VCaP (cell line): ENCODE measurements around the gene BAX.

Experiments
- H3K27ac ChIP-seq: fragments of 450-650 bp; 2 replicates; pipeline ENCODE4 v1.5.1; 2017
- TF ChIP-seq, protein P1 (sequence below): fragments of 450-650 bp; conservative IDR thresholded peaks from 2 replicates; pipeline ENCODE4 v1.5.1; 2017; ENCODE audit warnings: mild to moderate bottlenecking, moderate library complexity

BAX gene

DNA sequence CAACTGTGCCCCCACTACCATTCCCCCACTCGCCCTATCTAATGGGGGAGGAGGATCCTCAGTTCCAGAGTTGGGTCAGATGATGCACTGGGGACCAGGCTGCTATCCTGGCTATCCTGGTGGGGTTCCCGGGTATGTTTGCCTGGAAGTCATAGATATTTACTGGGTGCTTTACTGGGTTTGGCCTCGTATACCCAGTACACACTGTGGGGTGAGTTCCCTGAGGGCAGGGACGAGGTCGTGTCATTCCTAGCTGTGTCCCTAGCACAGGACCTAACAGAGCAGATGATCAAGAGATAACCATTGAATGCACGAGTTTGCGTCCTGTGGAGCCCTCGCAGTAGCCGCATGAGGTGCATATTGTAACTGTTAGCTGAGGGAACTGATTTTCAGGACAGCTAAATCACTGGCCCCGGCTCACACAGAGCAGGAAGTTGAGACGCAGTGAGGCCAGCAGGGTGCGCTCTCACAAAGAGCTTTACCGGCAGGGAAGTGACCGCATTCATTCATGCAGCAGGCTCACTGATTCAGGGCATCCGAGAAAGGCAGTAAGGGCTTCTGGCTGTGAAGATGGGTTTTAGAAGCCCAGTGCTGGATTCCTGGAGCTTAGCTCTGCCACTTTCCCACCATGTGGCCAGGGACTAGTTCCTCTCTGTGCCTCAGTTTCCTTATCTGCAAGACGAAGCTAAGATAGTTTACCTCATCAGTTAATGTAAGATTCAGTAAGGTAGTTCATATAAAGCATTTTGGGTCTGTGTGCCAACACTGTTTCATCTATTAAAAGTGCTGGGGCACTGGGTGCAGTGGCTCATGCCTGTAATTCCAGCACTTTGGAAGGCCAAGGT lies 45.0 kb downstream of the BAX start:
- no peak overlapping the region for H3K27ac ChIP-seq
- TF ChIP-seq, protein P1, sequence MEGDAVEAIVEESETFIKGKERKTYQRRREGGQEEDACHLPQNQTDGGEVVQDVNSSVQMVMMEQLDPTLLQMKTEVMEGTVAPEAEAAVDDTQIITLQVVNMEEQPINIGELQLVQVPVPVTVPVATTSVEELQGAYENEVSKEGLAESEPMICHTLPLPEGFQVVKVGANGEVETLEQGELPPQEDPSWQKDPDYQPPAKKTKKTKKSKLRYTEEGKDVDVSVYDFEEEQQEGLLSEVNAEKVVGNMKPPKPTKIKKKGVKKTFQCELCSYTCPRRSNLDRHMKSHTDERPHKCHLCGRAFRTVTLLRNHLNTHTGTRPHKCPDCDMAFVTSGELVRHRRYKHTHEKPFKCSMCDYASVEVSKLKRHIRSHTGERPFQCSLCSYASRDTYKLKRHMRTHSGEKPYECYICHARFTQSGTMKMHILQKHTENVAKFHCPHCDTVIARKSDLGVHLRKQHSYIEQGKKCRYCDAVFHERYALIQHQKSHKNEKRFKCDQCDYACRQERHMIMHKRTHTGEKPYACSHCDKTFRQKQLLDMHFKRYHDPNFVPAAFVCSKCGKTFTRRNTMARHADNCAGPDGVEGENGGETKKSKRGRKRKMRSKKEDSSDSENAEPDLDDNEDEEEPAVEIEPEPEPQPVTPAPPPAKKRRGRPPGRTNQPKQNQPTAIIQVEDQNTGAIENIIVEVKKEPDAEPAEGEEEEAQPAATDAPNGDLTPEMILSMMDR, result peak; percentile 70

DNA sequence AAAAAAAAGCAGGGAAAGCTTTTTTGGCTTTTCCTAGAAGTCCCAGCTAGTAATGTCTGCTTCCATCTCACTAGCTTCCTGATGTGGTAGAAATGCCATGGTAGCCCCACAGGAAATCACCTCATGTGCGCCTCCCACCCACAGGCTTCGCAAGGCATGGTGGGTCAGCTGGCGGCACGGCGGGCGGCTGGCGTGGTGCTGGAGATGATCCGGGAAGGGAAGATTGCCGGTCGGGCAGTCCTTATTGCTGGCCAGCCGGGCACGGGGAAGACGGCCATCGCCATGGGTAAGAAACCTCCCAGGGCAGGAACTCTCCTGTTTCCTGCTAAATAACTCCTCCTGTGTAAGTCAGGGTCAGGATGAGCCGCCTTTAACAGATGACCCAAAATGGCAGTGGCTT lies 49.5 kb downstream of the BAX start:
- TF ChIP-seq, protein P1, result no peak
- no peak overlapping the region for H3K27ac ChIP-seq

DNA sequence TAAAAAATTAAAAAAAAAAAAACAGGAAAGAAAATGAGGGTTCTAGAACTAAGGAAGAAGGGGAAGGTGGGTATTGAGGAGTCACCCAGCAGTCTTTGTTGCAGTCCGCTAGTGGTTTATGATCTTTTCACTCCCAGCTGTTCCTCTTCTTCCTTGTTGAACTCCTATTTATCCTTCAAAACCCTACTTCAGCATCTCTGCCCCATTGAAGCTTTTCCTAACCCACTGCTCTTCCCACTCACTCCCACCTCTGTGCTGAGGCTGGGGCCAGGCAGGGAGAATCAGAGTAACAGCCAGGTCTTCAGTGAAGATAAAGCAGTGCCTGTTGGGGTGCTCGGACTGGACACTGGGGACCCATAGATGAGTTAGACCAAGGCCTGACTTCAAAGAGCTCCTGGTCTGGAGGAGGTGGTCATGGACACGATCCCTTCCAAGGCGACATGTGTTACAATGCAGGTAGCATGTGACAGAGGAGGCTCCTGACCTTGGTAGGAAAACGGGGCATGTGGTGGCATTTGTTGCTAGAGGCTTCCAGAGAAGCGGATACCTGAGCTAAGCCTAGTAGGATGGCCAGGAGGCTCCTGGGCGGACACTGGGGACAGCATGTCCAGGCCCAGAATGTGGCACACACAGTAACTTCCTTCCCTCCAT lies 50.4 kb downstream of the BAX start:
- TF ChIP-seq, protein P1, result no peak
- H3K27ac ChIP-seq, result no peak overlapping the region

DNA sequence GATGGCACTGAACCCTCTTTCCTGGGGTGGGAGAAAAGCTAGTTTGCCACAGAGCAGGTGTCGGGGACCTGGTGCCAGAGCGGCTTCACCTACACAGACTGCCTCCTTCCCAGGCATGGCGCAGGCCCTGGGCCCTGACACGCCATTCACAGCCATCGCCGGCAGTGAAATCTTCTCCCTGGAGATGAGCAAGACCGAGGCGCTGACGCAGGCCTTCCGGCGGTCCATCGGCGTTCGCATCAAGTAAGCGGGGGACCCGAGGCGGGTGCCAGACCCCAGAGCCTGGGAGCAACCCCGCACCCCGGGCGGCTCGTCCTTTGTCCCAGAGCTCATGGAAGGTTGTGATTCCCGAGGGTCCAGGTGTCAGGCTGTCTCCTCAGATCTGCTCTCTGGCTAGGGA lies 52.2 kb downstream of the BAX start:
- TF ChIP-seq, protein P1, result no peak
- H3K27ac ChIP-seq, result no peak overlapping the region

DNA sequence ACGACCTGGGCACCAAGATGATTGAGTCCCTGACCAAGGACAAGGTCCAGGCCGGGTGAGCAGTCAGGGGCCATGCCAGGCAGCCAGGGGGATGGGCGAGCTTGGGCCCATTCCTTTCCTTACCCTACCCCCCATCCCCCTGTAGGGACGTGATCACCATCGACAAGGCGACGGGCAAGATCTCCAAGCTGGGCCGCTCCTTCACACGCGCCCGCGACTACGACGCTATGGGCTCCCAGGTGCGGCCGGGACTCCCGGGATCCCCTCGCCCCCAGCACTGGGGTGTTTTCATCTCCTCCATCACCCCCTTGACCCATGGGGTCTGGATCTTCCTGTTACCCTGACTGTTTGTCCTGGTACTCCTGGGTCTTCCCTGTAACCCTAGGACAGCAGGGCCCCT lies 55.2 kb downstream of the BAX start:
- no peak overlapping the region for H3K27ac ChIP-seq
- TF ChIP-seq, protein P1, result no peak

DNA sequence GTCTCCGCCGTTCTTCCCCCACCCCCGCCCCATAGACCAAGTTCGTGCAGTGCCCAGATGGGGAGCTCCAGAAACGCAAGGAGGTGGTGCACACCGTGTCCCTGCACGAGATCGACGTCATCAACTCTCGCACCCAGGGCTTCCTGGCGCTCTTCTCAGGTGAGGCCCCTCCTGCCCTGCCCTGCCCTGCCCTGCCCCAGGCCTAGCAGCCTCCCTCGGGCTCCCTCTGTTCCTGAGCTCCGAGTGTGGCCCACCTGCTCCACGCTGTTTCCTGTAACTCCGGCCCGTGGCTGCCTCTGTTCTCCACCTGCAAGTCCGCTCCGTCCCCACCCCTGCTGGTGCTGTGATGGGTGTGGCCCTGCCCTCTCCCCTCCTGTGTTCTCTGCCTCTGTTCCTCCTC lies 55.8 kb downstream of the BAX start:
- H3K27ac ChIP-seq, result no peak overlapping the region
- TF ChIP-seq, protein P1, result no peak

DNA sequence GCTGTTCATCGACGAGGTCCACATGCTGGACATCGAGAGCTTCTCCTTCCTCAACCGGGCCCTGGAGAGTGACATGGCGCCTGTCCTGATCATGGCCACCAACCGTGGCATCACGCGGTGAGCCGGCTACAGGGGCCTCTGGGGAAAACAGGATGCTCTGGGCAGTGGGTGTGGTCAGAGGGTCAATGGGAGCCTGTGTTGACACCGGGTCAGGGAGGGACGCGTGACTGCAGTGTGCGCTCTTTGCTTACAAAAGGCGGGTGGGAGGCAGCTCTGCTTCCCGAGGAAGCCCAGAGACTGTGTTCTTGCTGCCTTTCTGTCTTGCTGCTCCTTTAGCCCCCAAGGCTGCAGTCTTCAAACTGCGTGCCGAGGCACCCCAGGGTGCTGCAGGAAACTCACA lies 56.5 kb downstream of the BAX start:
- no peak overlapping the region for H3K27ac ChIP-seq

More for the DNA sequence above, 56.5 kb downstream of the BAX start:
- TF ChIP-seq, protein P1, result no peak
